Endothelial cell of umbilical vein (primary cell): ENCODE results near the gene TULP1. TPM values are rescaled to one million over a fixed set of nuclear protein-coding genes. Genes with fewer than 3 reads are reported as not detected.
"Not testable (repeated sequence)": the region's sequence is repeated elsewhere in the genome, so short reads cannot be mapped to it uniquely, and the experiment has no call there.

Experiments used
- BruUV-seq: library from RNA; stranded (reverse); fragments of 400-500 nt; replicated peaks from 2 replicates; lab custom pipeline; 2021; lab: Mats Ljungman, UMichigan
- CTCF ChIA-PET: fragments of 300-600, 350-600 bp; sonication (Branson Sonifier 250); formaldehyde crosslinking; loops from one replicate; lab custom pipeline; 2021; ENCODE audit warnings: antibody characterized with exemption, inconsistent platforms; lab: Charles Lee
- POLR2A ChIA-PET: fragments of 300-600, 350-600 bp; sonication (Branson Sonifier 250); formaldehyde crosslinking; loops from one replicate; lab custom pipeline; 2021; ENCODE audit warnings: antibody characterized with exemption, inconsistent platforms; lab: Charles Lee
- DNase-seq: peaks from one replicate; pipeline ENCODE4 v3.0.0-alpha.2; 2011; ENCODE audit warnings: low read depth, low spot score
- FAIRE-seq: peaks from 2 replicates; lab custom pipeline; 2011; peaks lifted over from hg19 to GRCh38; lab: Jason Lieb, UNC
- H2AFZ ChIP-seq: 2 replicates; pipeline ENCODE4 v1.6.0; 2012; ENCODE audit warnings: low read depth, low read length, control low read depth, inconsistent platforms
- H3K27ac ChIP-seq: 2 replicates; pipeline ENCODE4 v1.5.1; 2011; ENCODE audit warnings: low read depth, mild to moderate bottlenecking, control low read depth, low read length, moderate library complexity; ENCODE audit not compliant: insufficient read depth
- H3K27me3 ChIP-seq, 2 experiments: 2 replicates each; pipeline versions ENCODE4 v1.6.0 to v1.6.1; 2011; ENCODE audit warnings: low read length in 2 of 2, mixed read lengths in 1 of 2; ENCODE audit not compliant: control insufficient read depth in 2 of 2, insufficient read depth in 2 of 2
- H3K36me3 ChIP-seq, 2 experiments: 2 replicates in 1 of 2; 3 replicates in 1 of 2; pipeline ENCODE4 v1.5.1; 2011; ENCODE audit warnings: low read length in 2 of 2, mild to moderate bottlenecking in 1 of 2, moderate library complexity in 1 of 2; ENCODE audit not compliant: control insufficient read depth in 2 of 2, insufficient read depth in 2 of 2; ENCODE audit errors: extremely low read depth in 1 of 2
- H3K4me1 ChIP-seq: 3 replicates; pipeline ENCODE4 v1.5.1; 2011; ENCODE audit warnings: mild to moderate bottlenecking, low read length; ENCODE audit not compliant: control insufficient read depth, insufficient read depth; ENCODE audit errors: extremely low read depth
- H3K4me2 ChIP-seq: 2 replicates; pipeline ENCODE4 v1.6.1; 2011; ENCODE audit warnings: low read length, control low read depth, mixed read lengths; ENCODE audit not compliant: insufficient read depth
- H3K4me3 ChIP-seq, 3 experiments: fragments of 200-600 bp in 1 of 3; sonication (generic), shearing (Covaris generic) in 1 of 3; replicated peaks in 1 of 3; 2 replicates each; pipeline ENCODE4 v1.5.1; 2011 to 2016; ENCODE audit warnings: control low read depth in 3 of 3, low read length in 3 of 3, mild to moderate bottlenecking in 2 of 3, inconsistent platforms in 1 of 3, low read depth in 1 of 3, moderate library complexity in 1 of 3; ENCODE audit not compliant: insufficient read depth in 1 of 3
- H3K79me2 ChIP-seq: 2 replicates; pipeline ENCODE4 v1.6.0; 2012; ENCODE audit warnings: low read length, inconsistent platforms; ENCODE audit not compliant: control insufficient read depth, insufficient read depth
- H3K9ac ChIP-seq: replicated peaks from 2 replicates; pipeline ENCODE3; 2011; ENCODE audit warnings: low read length, control low read depth; ENCODE audit not compliant: insufficient read depth; ENCODE audit errors: extremely low read depth
- H3K9me1 ChIP-seq: replicated peaks from 3 replicates; pipeline ENCODE4 v1.6.0; 2011; ENCODE audit warnings: mild to moderate bottlenecking, low read length; ENCODE audit not compliant: control insufficient read depth, insufficient read depth; ENCODE audit errors: extremely low read depth
- H3K9me3 ChIP-seq: replicated peaks from 2 replicates; pipeline ENCODE4 v1.5.1; 2012; ENCODE audit warnings: low read length, inconsistent platforms; ENCODE audit not compliant: control insufficient read depth, insufficient read depth
- H4K20me1 ChIP-seq: replicated peaks from 2 replicates; pipeline ENCODE3; 2011; ENCODE audit warnings: mild to moderate bottlenecking, low read length; ENCODE audit not compliant: control insufficient read depth, insufficient read depth; ENCODE audit errors: extremely low read depth
- MAX ChIP-seq: IDR thresholded peaks from 2 replicates; pipeline ENCODE4 v1.6.1; 2011; ENCODE audit not compliant: insufficient read depth, insufficient read length
- POLR2AphosphoS5 ChIP-seq: IDR thresholded peaks from 2 replicates; pipeline ENCODE4 v1.6.1; 2012; ENCODE audit warnings: low read depth, mild to moderate bottlenecking, control low read depth, low read length, moderate library complexity; ENCODE audit not compliant: insufficient read depth
- dilution Hi-C: fragments of 300-500 bp; cut with MboI; formaldehyde crosslinking; loops from one replicate; pipeline ENCODE4 v1.15.0; 2019; ENCODE audit warnings: low sequenced_read_pairs; ENCODE audit not compliant: extremely low pct_ligation_motif_present
- intact Hi-C: fragments of 100-400 bp; cut with micrococcal nuclease; formaldehyde crosslinking; loops from one replicate; pipeline ENCODE4 v1.10.0; 2022
- polyA plus RNA-seq, 4 experiments: library from polyadenylated mRNA; depleted of rRNA in 3 of 4; stranded (reverse) in 3 of 4; unstranded in 1 of 4; fragments of >200 nt; gene quantifications; 2 replicates each; pipeline versions ENCODE4 v1.2.1 to v1.2.3, GENCODE V29; 2011 to 2012; ENCODE audit warnings: missing spikeins in 1 of 4
- total RNA-seq: library from RNA; stranded (reverse); gene quantifications from 2 replicates; pipeline ENCODE4 v1.2.3, GENCODE V29; 2021

TULP1 gene
- total and polyA plus RNA-seq, 2 donors (not counting 3 experiments of a cell fraction or from before 2014, with no cell fraction given): not detected

GRCh38 chr6:35516712-35517111 lies 4.0 kb upstream of the TULP1 start:
- no peaks in the 10 kb centered on the region for H3K4me1 ChIP-seq
- FAIRE-seq: no peak
- H4K20me1 ChIP-seq: no peaks in the 10 kb centered on the region
- no peaks in the 10 kb centered on the region for H3K36me3 ChIP-seq
- no peak for TF ChIP-seq MAX
- TF ChIP-seq POLR2AphosphoS5: no peak
- ChIA-PET CTCF (interaction anchor here (0.6 to 11.7 kb wide), 7 partner anchors 9 to 220 kb away, joined by 3 to 252 read pairs (median 3); partner anchors contain the start of gene ARMC12), POLR2A (no interaction called here)
- H2AFZ ChIP-seq: no peak overlapping the region
- intact Hi-C loops (no loop called here), dilution Hi-C loops (no loop called here)
- H3K27ac ChIP-seq: no peak overlapping the region
- H3K9me3 ChIP-seq: no peaks in the 10 kb centered on the region
- BruUV-seq: no TSS peak
- no peak for DNase-seq
- no peak overlapping the region for H3K4me2 ChIP-seq
- no peaks in the 10 kb centered on the region for H3K9me1 ChIP-seq
- H3K9ac ChIP-seq: no peak overlapping the region
- no peak overlapping the region for H3K4me3 ChIP-seq
- H3K79me2 ChIP-seq: no peaks in the 10 kb centered on the region
- peaks cover 4 to 5% of the 10 kb centered on the region in 2 experiments for H3K27me3 ChIP-seq

- CTCF ChIA-PET, H3K79me2 ChIP-seq, H3K4me2 ChIP-seq, DNase-seq, POLR2A ChIA-PET, H3K9me3 ChIP-seq, H3K4me3 ChIP-seq, H3K9me1 ChIP-seq, H2AFZ ChIP-seq, H3K4me1 ChIP-seq, H4K20me1 ChIP-seq, H3K36me3 ChIP-seq, dilution Hi-C loops, BruUV-seq, H3K9ac ChIP-seq, H3K27ac ChIP-seq, intact Hi-C loops, FAIRE-seq: not testable (repeated sequence)
- peaks cover 11 to 12% of the 10 kb centered on the region in 2 experiments for H3K27me3 ChIP-seq
Observed at GRCh38 chr6:35515939-35516338, 3.2 kb upstream of the TULP1 start.
